Glomerular visceral epithelial cell (primary cell): ENCODE measurements around the gene RIPK3.
"Not testable (repeated sequence)": the region's sequence is repeated elsewhere in the genome, so short reads cannot be mapped to it uniquely, and the experiment has no call there.

Source experiments
- DNase-seq: peaks from one replicate; pipeline ENCODE4 v3.0.0-alpha.2; 2016; ENCODE audit errors: extremely low spot score

Gene RIPK3

DNA sequence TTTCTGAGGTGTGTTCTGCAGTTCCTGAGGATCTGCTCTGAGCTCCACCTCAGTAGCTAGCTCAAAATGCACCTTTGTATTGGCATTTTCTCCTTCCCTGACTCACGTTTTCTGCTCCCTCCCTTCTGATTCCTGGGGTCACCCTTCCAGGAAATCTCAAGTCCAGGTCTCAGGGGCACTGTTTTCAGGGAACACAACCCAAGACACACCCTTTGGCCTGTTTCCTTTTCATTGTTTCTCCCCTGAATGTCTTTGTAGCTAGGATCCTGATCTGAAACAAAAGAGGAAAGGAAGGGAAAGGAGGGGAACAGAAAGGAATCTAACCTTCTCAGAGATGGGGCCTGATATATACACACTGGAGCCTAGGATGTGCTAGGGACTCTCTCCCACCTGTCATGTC is 7.3 kb upstream of the RIPK3 start:
- DNase-seq: no peak

- no peak for DNase-seq
Measured at GRCh38 chr14:24343795-24344660, 4.2 kb upstream of the RIPK3 start.

DNA sequence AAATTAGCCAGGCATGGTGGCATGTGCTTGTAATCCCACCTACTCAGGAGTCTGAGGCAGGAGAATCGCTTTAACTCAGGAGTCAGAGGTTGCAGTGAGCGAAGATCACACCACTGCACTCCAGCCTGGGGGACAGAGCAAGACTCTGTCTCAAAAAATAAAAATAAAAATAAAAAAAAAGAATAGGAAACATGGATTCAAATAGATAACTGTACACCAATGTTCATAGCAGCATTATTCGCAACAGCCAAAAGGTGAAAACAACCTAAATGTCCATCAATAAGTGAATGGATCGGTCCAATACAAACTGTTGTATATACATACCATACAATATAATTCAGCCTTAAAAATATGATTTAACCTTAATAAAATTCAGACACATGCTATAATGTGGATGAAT is 3.1 kb upstream of the RIPK3 start:
- DNase-seq: no peak

DNA sequence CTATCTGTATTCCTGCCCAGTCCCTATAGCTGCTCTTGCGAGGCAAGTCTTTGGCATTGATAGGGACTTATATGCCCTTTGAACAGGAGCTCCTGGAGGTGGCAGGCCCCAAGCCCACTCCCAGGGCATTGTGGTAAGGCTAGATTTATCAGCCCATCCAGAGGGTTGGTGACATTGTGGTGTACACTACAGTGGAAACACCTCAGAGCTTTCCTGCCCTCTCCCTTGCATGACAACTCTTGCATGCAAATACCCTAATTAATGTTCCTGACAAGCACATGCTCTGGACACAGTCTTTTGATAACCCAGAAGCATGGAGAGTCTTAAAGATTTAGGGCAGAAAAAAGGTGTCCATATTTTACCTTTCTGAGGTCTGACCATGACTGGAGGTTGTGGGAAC is 815 bp upstream of the RIPK3 start:
- no peak for DNase-seq

DNA sequence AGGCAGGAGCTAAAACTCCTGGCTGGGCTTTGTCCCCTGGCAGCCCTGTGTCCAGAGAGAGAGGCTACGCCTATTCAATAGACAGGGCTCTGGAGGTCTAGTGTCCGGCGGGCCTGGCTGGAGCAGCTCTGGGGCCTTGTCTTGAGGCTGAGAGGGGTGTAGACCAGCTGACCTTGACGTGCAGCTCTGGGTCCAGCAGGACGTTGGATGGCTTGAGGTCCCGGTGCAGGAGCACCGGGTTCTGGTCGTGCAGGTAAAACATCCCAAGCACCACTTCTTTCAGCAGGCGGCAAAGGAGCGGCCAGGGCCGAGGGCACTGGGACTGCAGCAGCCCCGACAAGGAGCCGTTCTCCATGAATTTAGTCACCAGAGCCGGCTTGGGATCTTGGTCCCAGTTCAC is 948 bp downstream of the RIPK3 start:
- DNase-seq: no peak

- no peak for DNase-seq
Measured at GRCh38 chr14:24337824-24338175, 2.0 kb downstream of the RIPK3 start.

- no peak for DNase-seq
Measured at GRCh38 chr14:24337144-24337823, 2.5 kb downstream of the RIPK3 start.

DNA sequence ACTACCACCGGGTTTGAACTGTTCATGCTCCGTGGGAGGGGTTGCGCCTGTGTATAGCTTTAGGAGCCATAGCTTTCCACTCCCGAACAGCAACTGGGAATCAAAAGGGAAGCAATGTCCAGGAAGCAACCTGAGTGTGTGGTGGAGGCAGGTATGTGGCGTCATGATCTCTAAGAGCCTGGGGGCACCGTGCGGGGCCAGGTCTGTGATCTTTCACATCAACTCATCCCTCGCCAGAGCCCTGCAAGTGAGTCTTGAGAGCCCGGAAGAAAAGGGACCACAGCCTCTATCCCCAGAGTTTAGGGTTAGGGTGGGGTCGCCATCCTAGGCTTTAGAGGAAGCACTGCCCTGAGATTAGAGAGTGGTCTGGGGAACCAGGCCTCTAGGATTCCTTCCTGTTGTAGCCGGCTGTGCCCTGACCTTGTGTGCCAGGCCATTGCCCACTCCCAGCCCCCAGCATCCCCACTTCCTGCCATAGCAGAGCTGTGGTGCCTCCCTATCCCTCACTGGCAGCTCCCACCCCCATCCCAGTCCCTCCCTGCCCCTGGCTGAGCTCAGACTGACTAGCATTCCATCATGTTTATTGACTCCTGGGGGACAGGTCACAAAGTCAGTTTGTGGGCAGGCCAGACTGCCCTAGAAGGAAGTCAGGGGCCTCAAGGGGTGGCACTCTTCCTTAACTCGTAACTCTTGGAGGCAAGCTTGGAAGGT is 4.2 kb downstream of the RIPK3 start:
- no peak for DNase-seq

- DNase-seq: no peak
Measured at GRCh38 chr14:24334431-24335291, 5.1 kb downstream of the RIPK3 start, which contains the start of gene ADCY4. TSS of gene ADCY4 (minus strand) at chr14:24335071. CDS start at chr14:24334652, 419 bp downstream.

- DNase-seq: peak; percentile 56
Measured at GRCh38 chr14:24332268-24332993, 7.4 kb downstream of the RIPK3 start.

DNA sequence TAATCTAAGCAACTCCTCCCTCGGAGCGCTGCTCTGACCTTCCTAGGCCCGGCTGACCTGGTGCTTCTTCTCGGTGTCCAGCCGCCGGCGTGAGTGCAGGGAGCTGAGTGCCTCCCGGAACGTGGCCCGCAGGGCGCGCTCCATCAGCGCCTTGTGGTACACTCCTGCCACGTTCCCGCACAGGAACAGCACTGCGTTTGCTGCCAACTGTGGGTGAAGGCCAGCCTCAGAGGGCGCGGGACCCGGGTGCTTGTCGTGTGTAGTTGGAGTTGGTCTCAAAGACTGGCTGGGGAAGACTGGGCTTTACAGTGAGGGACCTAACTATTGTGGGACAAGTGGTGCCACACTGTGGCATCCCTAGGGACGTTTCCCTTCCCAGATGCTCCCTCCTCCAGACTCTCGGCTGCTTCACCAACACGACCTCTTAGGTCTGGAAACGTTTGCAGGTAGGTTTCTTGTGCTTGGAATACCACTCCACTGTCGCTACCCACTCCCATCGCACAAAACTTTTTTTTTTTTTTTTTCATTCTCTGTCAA is 8.0 kb downstream of the RIPK3 start:
- DNase-seq: no peak

GRCh38 chr14:24330973-24331674 is 8.7 kb downstream of the RIPK3 start:
- no peak for DNase-seq

- DNase-seq: no peak
Measured at GRCh38 chr14:24329736-24330135, 10.1 kb downstream of the RIPK3 start.

- DNase-seq: no peak
Measured at GRCh38 chr14:24329073-24329663, 10.6 kb downstream of the RIPK3 start.

GRCh38 chr14:24327914-24328313 is 11.9 kb downstream of the RIPK3 start:
- not testable (repeated sequence) for DNase-seq

- no peak for DNase-seq
Measured at GRCh38 chr14:24327303-24327702, 12.5 kb downstream of the RIPK3 start.

DNA sequence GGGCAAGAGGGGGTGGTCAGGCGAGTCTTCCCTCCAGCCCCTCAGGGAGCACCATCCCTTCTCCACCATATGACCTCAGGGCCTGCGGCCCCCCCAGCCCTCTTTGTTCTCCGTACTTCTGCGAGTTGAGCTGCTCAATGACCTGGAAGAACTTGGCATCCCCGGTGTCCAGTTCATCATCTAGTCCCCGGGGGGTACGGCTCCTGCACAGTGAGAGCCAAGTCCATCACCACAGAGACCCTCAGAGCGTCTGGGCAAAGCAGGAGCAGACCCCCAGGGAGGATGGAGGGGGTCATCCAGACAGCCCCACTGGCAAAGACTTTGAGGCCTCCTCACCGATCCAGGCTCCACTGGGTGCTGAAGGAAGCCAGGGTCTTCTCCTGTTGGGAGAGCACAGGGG is 13.8 kb downstream of the RIPK3 start:
- no peak for DNase-seq

DNA sequence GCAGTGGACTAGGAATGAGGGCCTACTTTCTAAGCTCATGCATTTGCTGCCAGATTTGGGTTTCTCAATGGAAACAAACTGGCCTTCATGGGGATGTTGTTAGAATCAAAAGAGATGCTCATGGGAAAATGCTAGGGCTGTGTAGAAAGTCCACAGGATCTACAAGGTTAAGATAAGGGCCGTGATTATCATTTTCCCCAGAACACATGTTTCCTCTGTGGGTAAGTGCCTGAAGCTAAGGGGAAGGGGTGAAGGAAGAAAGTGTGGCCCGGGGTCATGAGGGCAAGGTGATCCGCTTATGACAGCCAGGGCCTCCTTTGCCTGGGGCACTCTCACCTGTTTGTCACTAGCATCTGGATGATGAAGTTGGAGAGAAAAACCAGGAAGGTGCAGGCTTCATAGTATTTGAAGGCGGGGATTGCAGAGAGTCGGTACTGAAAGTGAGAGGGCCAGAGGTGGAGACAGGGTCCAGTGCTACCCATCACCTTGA is 14.7 kb downstream of the RIPK3 start:
- no peak for DNase-seq

DNA sequence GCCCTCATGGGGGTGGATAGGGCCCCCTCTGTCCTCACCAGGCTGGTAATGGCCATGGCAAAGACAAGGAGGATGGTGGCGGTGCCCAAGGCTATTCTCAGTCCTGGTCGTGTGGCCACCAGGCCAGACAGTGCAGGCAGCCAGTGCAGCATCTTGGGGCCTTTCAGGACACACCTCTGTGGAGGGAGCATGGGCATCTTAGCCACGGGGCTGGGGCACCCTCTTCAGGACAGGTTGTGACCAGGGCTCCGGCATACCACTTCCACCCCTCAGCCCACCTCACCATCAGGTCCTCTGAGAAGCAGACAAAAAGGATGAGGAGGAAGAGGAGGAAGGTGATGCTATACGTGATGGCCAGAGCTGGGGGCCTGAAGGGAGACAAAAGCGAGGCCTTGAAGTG is 15.8 kb downstream of the RIPK3 start:
- no peak for DNase-seq

GRCh38 chr14:24323341-24323740 is 16.4 kb downstream of the RIPK3 start:
- no peak for DNase-seq
